ENCODE measurements around the gene CCNB1. TPM values are rescaled to one million over a fixed set of nuclear protein-coding genes. Genes with fewer than 3 reads are reported as not detected.
"Not testable (repeated sequence)": the region's sequence is repeated elsewhere in the genome, so short reads cannot be mapped to it uniquely, and the experiment has no call there.

CCNB1 gene
- total and polyA plus RNA-seq, 4 donors: 1.5 to 4.6 (median 1.8) TPM

GRCh38 chr5:69140239-69140638 lies 26.7 kb upstream of the CCNB1 start:
- WGBS, 2 donors: 94 to 95% methylated on average over 4 of the region's 4 CpGs
- H3K4me3 ChIP-seq (ENCODE audit: low read length in 2 of 2); intact Hi-C loops (cut with DNase I); H3K9me3 ChIP-seq (ENCODE audit: control insufficient read depth, low read length); H3K36me3 ChIP-seq (ENCODE audit: control insufficient read depth in 1 of 2, insufficient read depth in 2 of 2, low read length in 1 of 2); H3K27ac ChIP-seq (ENCODE audit: low read depth in 1 of 2, low read length in 2 of 2); DNase-seq; H3K4me1 ChIP-seq (ENCODE audit: control insufficient read depth in 1 of 2, insufficient read depth in 2 of 2, low read length in 2 of 2); H3K27me3 ChIP-seq (ENCODE audit: control insufficient read depth in 1 of 2, insufficient read depth in 2 of 2, low read length in 1 of 2); ATAC-seq (ENCODE audit: low FRiP score): not testable (repeated sequence)

DNA sequence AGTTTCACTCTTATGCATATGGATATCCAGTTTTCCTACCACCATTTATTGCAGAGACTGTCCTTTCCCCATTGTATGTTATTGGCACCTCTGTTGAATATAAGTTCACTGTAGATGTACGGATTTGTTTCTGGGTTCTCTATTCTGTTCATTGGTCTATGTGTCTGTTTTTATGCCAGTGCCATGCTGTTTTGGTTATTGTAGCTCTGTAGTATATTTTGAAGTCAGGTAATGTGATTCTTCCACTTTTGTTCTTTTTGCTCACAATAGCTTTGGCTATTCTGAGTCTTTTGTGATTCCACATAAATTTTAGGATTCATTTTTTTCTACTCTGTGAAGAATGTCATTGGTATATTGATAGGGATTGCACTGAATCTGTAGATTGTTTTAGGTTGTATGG lies 26.1 kb upstream of the CCNB1 start:
- Histone ChIP-seq H3K9me3 (ENCODE audit: control insufficient read depth, low read length) (no peaks in the 10 kb centered on the region), H3K27me3 (ENCODE audit: control insufficient read depth in 1 of 2, insufficient read depth in 2 of 2, low read length in 1 of 2) (no peaks in the 10 kb centered on the region), H3K36me3 (ENCODE audit: control insufficient read depth in 1 of 2, insufficient read depth in 2 of 2, low read length in 1 of 2) (no peaks in the 10 kb centered on the region), H3K4me1 (ENCODE audit: control insufficient read depth in 1 of 2, insufficient read depth in 2 of 2, low read length in 2 of 2) (no peaks in the 10 kb centered on the region), H3K27ac (ENCODE audit: low read depth in 1 of 2, low read length in 2 of 2) (no peak overlapping the region), H3K4me3 (ENCODE audit: low read length in 2 of 2) (no peak overlapping the region)
- ATAC-seq (ENCODE audit: low FRiP score) (no peak), DNase-seq (no peak)
- WGBS, 2 donors: 78 to 81% methylated on average over 1 of the region's 1 CpG
- intact Hi-C loops (cut with DNase I): no loop called here

DNA sequence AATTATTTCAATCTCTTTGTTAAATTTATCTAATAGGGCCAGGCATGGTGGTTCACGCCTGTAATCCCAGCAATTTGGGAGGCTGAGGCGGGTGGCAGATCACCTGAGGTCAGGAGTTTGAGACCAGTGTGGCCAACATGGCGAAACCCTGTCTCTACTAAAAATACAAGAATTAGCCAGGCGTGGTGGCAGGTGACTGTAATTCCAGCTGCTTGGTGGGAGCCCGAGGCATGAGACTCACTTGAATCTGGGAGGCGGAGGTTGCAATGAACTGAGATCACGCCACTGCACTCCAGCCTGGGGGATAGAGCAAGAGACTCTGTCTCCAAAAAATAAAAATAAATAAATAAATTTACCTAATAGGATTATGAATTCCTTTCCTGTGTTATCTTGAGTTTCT lies 18.4 kb upstream of the CCNB1 start:
- H3K27ac ChIP-seq (ENCODE audit: low read depth in 1 of 2, low read length in 2 of 2); intact Hi-C loops (cut with DNase I); DNase-seq; H3K9me3 ChIP-seq (ENCODE audit: control insufficient read depth, low read length); H3K27me3 ChIP-seq (ENCODE audit: control insufficient read depth in 1 of 2, insufficient read depth in 2 of 2, low read length in 1 of 2); H3K4me3 ChIP-seq (ENCODE audit: low read length in 2 of 2); H3K4me1 ChIP-seq (ENCODE audit: control insufficient read depth in 1 of 2, insufficient read depth in 2 of 2, low read length in 2 of 2); H3K36me3 ChIP-seq (ENCODE audit: control insufficient read depth in 1 of 2, insufficient read depth in 2 of 2, low read length in 1 of 2); ATAC-seq (ENCODE audit: low FRiP score): not testable (repeated sequence)
- 96 to 97% methylated on average over 7 of the region's 7 CpGs for WGBS, 2 donors

DNA sequence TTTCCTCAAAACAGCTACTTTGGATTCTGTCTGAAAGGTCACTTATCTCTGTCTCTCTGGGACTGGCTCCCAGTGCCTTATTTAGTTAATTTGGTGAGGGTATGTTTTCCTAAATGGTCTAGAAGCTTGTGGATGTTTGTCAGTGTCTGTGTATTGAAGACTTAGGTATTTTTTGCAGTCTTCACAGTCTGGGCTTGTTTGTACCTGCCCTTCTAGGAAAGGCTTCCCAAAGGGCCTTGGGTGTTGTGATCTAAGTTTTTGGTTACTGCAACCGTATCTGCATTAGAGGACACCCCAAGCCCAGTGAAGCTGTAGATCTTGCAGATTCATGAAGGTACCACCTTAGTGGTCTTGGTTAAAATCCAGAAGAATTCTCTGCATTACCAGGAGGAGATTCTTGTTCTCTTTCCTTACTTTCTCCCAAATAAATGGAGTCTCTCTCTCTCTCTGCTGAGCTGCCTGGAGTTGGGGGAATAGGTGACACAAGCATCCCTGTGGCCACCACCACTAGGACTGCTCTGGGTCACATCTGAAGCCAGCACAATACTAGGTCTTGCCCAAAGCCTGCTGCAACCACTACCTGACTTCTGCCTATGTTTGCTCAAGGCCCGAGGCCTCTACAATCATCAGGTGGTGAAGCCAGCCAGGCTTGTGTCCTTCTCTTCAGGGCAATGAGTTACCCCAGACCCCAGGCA lies 17.8 kb upstream of the CCNB1 start:
- no peaks in the 10 kb centered on the region for H3K9me3 ChIP-seq (ENCODE audit: control insufficient read depth, low read length)
- H3K27ac ChIP-seq (ENCODE audit: low read depth in 1 of 2, low read length in 2 of 2): no peak overlapping the region
- no peaks in the 10 kb centered on the region for H3K27me3 ChIP-seq (ENCODE audit: control insufficient read depth in 1 of 2, insufficient read depth in 2 of 2, low read length in 1 of 2)
- ATAC-seq (ENCODE audit: low FRiP score) (no peak), DNase-seq (no peak)
- intact Hi-C loops (cut with DNase I): no loop called here
- no peaks in the 10 kb centered on the region for H3K4me1 ChIP-seq (ENCODE audit: control insufficient read depth in 1 of 2, insufficient read depth in 2 of 2, low read length in 2 of 2)
- WGBS, 2 donors: 89 to 90% methylated on average over 2 of the region's 2 CpGs
- H3K4me3 ChIP-seq (ENCODE audit: low read length in 2 of 2): no peak overlapping the region
- H3K36me3 ChIP-seq (ENCODE audit: control insufficient read depth in 1 of 2, insufficient read depth in 2 of 2, low read length in 1 of 2): no peaks in the 10 kb centered on the region

DNA sequence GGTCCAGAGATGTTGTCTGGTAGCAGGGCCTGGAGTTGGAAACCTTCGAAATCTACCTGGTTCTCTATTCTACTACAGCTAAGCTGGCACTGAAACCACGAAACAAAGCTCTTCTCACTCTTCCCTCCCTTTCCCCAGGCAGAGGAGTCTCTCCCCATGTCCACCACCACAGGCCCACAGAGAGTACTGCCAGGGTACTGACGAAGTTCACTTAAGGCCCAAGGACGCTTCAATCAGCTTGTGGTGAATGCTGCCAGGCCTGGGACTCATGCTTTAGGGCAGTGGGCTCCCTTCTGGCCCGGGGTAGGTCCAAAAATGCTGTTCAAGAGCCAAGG lies 17.3 kb upstream of the CCNB1 start:
- Histone ChIP-seq H3K36me3 (ENCODE audit: control insufficient read depth in 1 of 2, insufficient read depth in 2 of 2, low read length in 1 of 2) (no peaks in the 10 kb centered on the region), H3K9me3 (ENCODE audit: control insufficient read depth, low read length) (no peaks in the 10 kb centered on the region), H3K27me3 (ENCODE audit: control insufficient read depth in 1 of 2, insufficient read depth in 2 of 2, low read length in 1 of 2) (no peaks in the 10 kb centered on the region), H3K4me3 (ENCODE audit: low read length in 2 of 2) (no peak overlapping the region), H3K4me1 (ENCODE audit: control insufficient read depth in 1 of 2, insufficient read depth in 2 of 2, low read length in 2 of 2) (no peaks in the 10 kb centered on the region), H3K27ac (ENCODE audit: low read depth in 1 of 2, low read length in 2 of 2) (no peak overlapping the region)
- intact Hi-C loops (cut with DNase I): no loop called here
- no peak for ATAC-seq (ENCODE audit: low FRiP score)
- no peak for DNase-seq
- WGBS, 2 donors: 88 to 94% methylated on average over 5 of the region's 5 CpGs

- H3K36me3 ChIP-seq (ENCODE audit: control insufficient read depth in 1 of 2, insufficient read depth in 2 of 2, low read length in 1 of 2): no peaks in the 10 kb centered on the region
- intact Hi-C loops (cut with DNase I): no loop called here
- H3K9me3 ChIP-seq (ENCODE audit: control insufficient read depth, low read length): no peaks in the 10 kb centered on the region
- ATAC-seq (ENCODE audit: low FRiP score): no peak
- WGBS, 2 donors: 71 to 85% methylated on average over 3 of the region's 3 CpGs
- no peak overlapping the region for H3K4me3 ChIP-seq (ENCODE audit: low read length in 2 of 2)
- no peak for DNase-seq
- H3K27me3 ChIP-seq (ENCODE audit: control insufficient read depth in 1 of 2, insufficient read depth in 2 of 2, low read length in 1 of 2): no peaks in the 10 kb centered on the region
- no peaks in the 10 kb centered on the region for H3K4me1 ChIP-seq (ENCODE audit: control insufficient read depth in 1 of 2, insufficient read depth in 2 of 2, low read length in 2 of 2)
- no peak overlapping the region for H3K27ac ChIP-seq (ENCODE audit: low read depth in 1 of 2, low read length in 2 of 2)
Measured at GRCh38 chr5:69152731-69153130, 14.2 kb upstream of the CCNB1 start.

DNA sequence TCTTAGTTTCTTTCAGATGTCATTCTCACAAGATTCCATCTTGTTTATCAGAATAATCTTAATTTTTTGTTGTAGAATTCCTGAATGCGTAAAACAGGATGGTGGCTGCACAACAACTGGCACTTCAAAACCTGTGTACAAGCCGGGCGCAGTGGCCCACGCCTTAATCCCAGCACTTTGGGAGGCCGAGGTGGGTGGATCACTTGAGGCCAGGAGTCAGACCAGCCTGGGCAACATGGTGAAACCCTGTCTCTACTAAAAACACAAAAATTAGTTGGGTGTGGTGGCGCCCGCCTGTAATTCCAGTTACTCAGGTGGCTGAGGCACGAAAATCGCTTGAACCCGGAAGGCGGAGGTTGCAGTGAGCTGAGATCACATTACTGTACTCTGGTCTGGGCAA lies 10.5 kb upstream of the CCNB1 start:
- no peaks in the 10 kb centered on the region for H3K27me3 ChIP-seq (ENCODE audit: control insufficient read depth in 1 of 2, insufficient read depth in 2 of 2, low read length in 1 of 2)
- no peak for DNase-seq
- no peaks in the 10 kb centered on the region for H3K36me3 ChIP-seq (ENCODE audit: control insufficient read depth in 1 of 2, insufficient read depth in 2 of 2, low read length in 1 of 2)
- intact Hi-C loops (cut with DNase I): no loop called here
- WGBS, 2 donors: 98% methylated on average over 11 of the region's 11 CpGs
- H3K4me1 ChIP-seq (ENCODE audit: control insufficient read depth in 1 of 2, insufficient read depth in 2 of 2, low read length in 2 of 2): no peaks in the 10 kb centered on the region
- no peak overlapping the region for H3K27ac ChIP-seq (ENCODE audit: low read depth in 1 of 2, low read length in 2 of 2)
- no peaks in the 10 kb centered on the region for H3K9me3 ChIP-seq (ENCODE audit: control insufficient read depth, low read length)
- no peak for ATAC-seq (ENCODE audit: low FRiP score)
- no peak overlapping the region for H3K4me3 ChIP-seq (ENCODE audit: low read length in 2 of 2)

DNA sequence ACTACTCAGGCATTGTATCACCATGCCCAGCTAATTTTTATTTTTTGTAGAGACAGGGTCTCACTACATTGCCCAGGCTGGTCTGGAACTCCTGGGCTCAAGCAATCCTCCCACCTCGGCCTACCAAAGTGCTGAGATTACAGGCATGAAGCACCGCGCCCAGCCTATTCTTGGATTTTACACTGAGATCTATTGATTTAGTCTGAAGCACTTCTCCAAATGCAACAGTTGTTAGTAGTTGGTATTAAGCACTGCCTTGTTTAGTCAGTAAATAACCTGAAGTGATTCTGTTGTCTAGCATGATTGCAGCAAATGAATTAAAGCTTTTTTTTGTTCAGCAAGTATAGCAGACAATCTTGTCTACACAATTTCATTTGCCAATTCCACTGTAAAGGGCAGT lies 8.9 kb upstream of the CCNB1 start:
- H3K36me3 ChIP-seq (ENCODE audit: control insufficient read depth in 1 of 2, insufficient read depth in 2 of 2, low read length in 1 of 2): no peaks in the 10 kb centered on the region
- H3K4me1 ChIP-seq (ENCODE audit: control insufficient read depth in 1 of 2, insufficient read depth in 2 of 2, low read length in 2 of 2): no peaks in the 10 kb centered on the region
- H3K27ac ChIP-seq (ENCODE audit: low read depth in 1 of 2, low read length in 2 of 2): no peak overlapping the region
- no peak overlapping the region for H3K4me3 ChIP-seq (ENCODE audit: low read length in 2 of 2)
- no peak for DNase-seq
- intact Hi-C loops (cut with DNase I): no loop called here
- no peak for ATAC-seq (ENCODE audit: low FRiP score)
- no peaks in the 10 kb centered on the region for H3K27me3 ChIP-seq (ENCODE audit: control insufficient read depth in 1 of 2, insufficient read depth in 2 of 2, low read length in 1 of 2)
- H3K9me3 ChIP-seq (ENCODE audit: control insufficient read depth, low read length): no peaks in the 10 kb centered on the region
- 89 to 90% methylated on average over 3 of the region's 3 CpGs for WGBS, 2 donors

GRCh38 chr5:69160651-69161050 lies 6.3 kb upstream of the CCNB1 start:
- Histone ChIP-seq H3K4me1 (ENCODE audit: control insufficient read depth in 1 of 2, insufficient read depth in 2 of 2, low read length in 2 of 2) (no peaks in the 10 kb centered on the region), H3K27me3 (ENCODE audit: control insufficient read depth in 1 of 2, insufficient read depth in 2 of 2, low read length in 1 of 2) (no peaks in the 10 kb centered on the region), H3K9me3 (ENCODE audit: control insufficient read depth, low read length) (no peaks in the 10 kb centered on the region), H3K27ac (ENCODE audit: low read depth in 1 of 2, low read length in 2 of 2) (no peak overlapping the region), H3K36me3 (ENCODE audit: control insufficient read depth in 1 of 2, insufficient read depth in 2 of 2, low read length in 1 of 2) (no peaks in the 10 kb centered on the region), H3K4me3 (ENCODE audit: low read length in 2 of 2) (no peak overlapping the region)
- intact Hi-C loops (cut with DNase I): loop anchor here in 1 of 2 donors (10.0 kb wide), 2 partner anchors 54 to 174 kb away; partner anchors contain the start of gene CCDC125
- 89 to 90% methylated on average over 15 to 16 of the region's 16 CpGs for WGBS, 2 donors
- DNase-seq: no peak
- ATAC-seq (ENCODE audit: low FRiP score): no peak

Measured in aorta (tissue), 5 donors.